Lower lobe of right lung (tissue), 2 donors: ENCODE measurements around the gene VANGL1. TPM values are rescaled to one million over a fixed set of nuclear protein-coding genes. Genes with fewer than 3 reads are reported as not detected.
A peak's percentile ranks its signal among the peaks of the same experiment; 100 is the strongest.

Source experiments
- ATAC-seq, 2 donors: fragments of 200-7000 bp; cut with Tn5 transposase; one replicate each; pipeline ENCODE4 v1.9.1; 2020 to 2022; ENCODE audit warnings: mild to moderate bottlenecking in 2 of 2, moderate library complexity in 2 of 2
- DNase-seq: peaks from one replicate; pipeline ENCODE4 v3.0.0-alpha.2; 2020
- H3K27ac ChIP-seq: fragments of 200-600 bp; one replicate; pipeline ENCODE4 v1.8.0; 2022
- H3K27me3 ChIP-seq: fragments of 200-600 bp; one replicate; pipeline ENCODE4 v1.8.0; 2022; ENCODE audit warnings: low read depth
- H3K36me3 ChIP-seq: fragments of 200-600 bp; one replicate; pipeline ENCODE4 v1.8.0; 2022; ENCODE audit warnings: mild to moderate bottlenecking
- H3K4me1 ChIP-seq: fragments of 200-600 bp; one replicate; pipeline ENCODE4 v1.8.0; 2022
- H3K4me3 ChIP-seq: fragments of 200-600 bp; one replicate; pipeline ENCODE4 v1.8.0; 2022; ENCODE audit warnings: mild to moderate bottlenecking
- H3K9me3 ChIP-seq: fragments of 200-600 bp; one replicate; pipeline ENCODE4 v1.8.0; 2022
- intact Hi-C: fragments of 100-400 bp; cut with DNase I; formaldehyde crosslinking; loops from one replicate; pipeline ENCODE4 v1.11.0; 2022
- total RNA-seq: library from RNA; stranded (reverse); fragmentation: NEBNext Ultra II Directional; extraction: Animal tissue kit (Norgen Biotek cat#: 25700); gene quantifications from one replicate; pipeline ENCODE4 v1.2.1, GENCODE V29; 2021
- TF ChIP-seq, protein P1 (sequence below): fragments of 200-600 bp; IDR thresholded peaks from one replicate; pipeline ENCODE4 v1.8.0; 2022; ENCODE audit warnings: antibody characterized with exemption, mild to moderate bottlenecking
- donor health status: DM: no; HTN: yes; CAD: no; lungs with severe emphysema.

The VANGL1 gene
- total RNA-seq, 1 donor from 2014 or later, result 10.9 TPM

DNA sequence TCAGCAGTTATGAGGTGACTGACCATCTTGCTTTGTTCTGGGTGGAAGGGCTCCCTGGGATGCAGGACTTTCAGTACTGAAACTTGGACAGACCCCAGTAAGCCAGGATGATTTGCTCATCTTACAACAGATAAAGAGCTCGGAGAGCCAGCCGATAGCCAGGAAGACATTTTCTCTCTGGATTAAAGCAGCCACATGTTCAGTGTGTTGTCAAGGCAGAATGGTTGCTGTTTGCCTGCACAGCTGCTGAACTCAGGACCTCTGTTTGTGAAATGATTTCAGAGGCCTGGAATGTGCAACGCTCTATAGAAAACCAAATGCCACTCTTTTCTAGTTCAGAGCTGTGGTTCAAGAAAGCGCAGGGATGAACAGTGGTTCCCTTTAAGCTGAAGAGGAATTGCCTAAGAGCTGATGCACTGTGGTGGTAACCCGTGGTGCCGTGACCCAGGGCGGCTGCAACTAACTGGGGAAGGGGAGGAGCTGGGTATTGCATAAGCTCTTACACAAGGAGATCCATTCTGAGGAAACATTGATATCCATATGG lies 86.0 kb downstream of the VANGL1 start:
- ATAC-seq (peak; percentile 90 to 91), DNase-seq (peak; percentile 75)
- intact Hi-C loops, result no loop called here
- H3K4me3 ChIP-seq, result no peak overlapping the region
- H3K4me1 ChIP-seq, result peaks cover 46% of the 10 kb centered on the region
- no peaks in the 10 kb centered on the region for H3K9me3 ChIP-seq
- H3K27ac ChIP-seq, result peak overlapping the region; percentile 73
- H3K27me3 ChIP-seq, result no peaks in the 10 kb centered on the region
- no peaks in the 10 kb centered on the region for H3K36me3 ChIP-seq
- TF ChIP-seq, protein P1, sequence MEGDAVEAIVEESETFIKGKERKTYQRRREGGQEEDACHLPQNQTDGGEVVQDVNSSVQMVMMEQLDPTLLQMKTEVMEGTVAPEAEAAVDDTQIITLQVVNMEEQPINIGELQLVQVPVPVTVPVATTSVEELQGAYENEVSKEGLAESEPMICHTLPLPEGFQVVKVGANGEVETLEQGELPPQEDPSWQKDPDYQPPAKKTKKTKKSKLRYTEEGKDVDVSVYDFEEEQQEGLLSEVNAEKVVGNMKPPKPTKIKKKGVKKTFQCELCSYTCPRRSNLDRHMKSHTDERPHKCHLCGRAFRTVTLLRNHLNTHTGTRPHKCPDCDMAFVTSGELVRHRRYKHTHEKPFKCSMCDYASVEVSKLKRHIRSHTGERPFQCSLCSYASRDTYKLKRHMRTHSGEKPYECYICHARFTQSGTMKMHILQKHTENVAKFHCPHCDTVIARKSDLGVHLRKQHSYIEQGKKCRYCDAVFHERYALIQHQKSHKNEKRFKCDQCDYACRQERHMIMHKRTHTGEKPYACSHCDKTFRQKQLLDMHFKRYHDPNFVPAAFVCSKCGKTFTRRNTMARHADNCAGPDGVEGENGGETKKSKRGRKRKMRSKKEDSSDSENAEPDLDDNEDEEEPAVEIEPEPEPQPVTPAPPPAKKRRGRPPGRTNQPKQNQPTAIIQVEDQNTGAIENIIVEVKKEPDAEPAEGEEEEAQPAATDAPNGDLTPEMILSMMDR, result no peak

DNA sequence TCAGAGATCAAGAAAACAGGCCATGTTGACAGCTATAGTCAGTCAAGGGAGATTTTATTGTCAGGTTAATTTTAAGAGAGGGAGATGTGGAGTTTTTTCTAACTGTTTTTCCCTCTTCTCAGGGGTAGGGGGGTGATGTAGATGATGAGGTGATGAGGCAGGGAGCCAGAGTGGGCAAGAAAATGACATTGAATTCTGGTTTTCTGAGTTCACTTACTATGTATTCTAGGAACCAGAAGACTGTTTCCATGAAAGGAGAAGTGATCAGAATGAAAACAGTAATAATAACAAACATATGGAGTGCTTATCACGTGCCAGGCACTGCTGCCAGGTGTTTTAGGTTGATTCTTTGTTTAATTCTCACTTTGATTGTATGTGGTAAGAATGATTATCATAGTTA lies 86.6 kb downstream of the VANGL1 start:
- H3K9me3 ChIP-seq, result no peaks in the 10 kb centered on the region
- TF ChIP-seq, protein P1, result no peak
- no peak overlapping the region for H3K4me3 ChIP-seq
- DNase-seq, result no peak
- no peaks in the 10 kb centered on the region for H3K36me3 ChIP-seq
- no peak for ATAC-seq
- H3K27ac ChIP-seq, result peak overlapping the region; percentile 73
- intact Hi-C loops, result no loop called here
- H3K4me1 ChIP-seq, result peaks cover 46% of the 10 kb centered on the region
- H3K27me3 ChIP-seq, result no peaks in the 10 kb centered on the region

DNA sequence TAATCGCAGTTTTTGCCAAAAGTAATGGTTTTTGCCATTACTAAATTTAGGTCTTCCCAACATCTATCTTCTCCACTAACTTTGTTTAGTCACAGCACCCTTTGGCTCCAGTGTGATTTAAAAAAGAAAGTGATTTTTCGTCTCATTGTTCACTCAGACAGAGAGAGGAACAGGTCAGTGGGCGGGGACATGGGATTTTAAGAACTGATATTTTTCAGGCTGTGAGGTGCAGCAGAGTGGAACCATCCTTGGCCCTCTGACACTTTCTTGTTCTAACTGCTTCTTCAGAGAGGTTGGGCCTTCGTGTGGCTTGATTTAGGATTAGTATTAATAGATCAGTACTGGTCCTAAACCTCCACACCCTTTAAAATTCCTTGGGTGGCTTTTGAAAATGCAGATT lies 88.0 kb downstream of the VANGL1 start:
- no peak for DNase-seq
- no peak for ATAC-seq
- Histone ChIP-seq H3K4me1 (peaks cover 42% of the 10 kb centered on the region), H3K4me3 (no peak overlapping the region), H3K36me3 (no peaks in the 10 kb centered on the region), H3K9me3 (no peaks in the 10 kb centered on the region), H3K27ac (no peak overlapping the region), H3K27me3 (no peaks in the 10 kb centered on the region)
- intact Hi-C loops, result no loop called here
- TF ChIP-seq, protein P1, result no peak

DNA sequence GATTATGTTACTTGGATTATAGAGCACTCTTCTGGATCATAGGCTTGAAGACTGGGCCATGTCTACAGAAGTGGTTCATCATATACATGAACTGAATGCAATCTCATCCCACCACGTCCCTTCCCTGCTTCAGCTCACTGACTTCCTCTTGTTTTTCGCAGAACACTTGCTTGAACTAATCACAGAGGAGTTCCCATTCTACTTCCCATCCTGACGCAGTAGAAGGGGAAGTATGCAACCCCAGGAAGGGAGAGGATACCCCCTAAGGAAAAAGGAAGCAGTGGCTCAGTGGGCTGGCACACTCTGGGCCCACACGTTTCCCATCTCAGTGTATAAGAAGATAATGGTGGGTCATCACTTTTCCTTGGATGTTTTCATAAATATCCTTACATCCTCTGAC lies 90.5 kb downstream of the VANGL1 start:
- Histone ChIP-seq H3K9me3 (no peaks in the 10 kb centered on the region), H3K27me3 (no peaks in the 10 kb centered on the region), H3K4me3 (no peak overlapping the region), H3K27ac (no peak overlapping the region), H3K36me3 (no peaks in the 10 kb centered on the region), H3K4me1 (peaks cover 19% of the 10 kb centered on the region)
- ATAC-seq (peak; percentile 22 to 39), DNase-seq (no peak)
- intact Hi-C loops, result no loop called here
- TF ChIP-seq, protein P1, result no peak

DNA sequence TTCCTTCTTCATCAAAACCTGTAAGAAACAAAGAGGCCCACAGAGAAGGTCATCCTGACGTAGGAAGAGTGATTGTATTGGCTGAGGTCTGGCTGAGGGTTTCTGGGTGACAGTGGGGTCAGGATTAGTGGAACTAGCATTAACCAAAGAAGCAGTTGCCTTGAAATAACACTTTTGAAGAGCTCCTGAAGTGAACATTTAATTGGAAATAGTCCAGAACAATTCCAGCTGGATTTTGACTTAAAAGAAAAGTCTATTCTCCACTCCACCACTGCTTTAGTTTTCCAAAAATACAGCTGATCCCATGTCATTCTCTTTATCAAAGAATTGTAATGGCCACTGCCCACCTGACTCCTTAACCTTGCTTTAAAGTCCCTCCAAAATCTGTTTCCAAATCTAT lies 99.0 kb downstream of the VANGL1 start:
- intact Hi-C loops, result no loop called here
- Histone ChIP-seq H3K27ac (no peak overlapping the region), H3K4me1 (no peaks in the 10 kb centered on the region), H3K9me3 (no peaks in the 10 kb centered on the region), H3K36me3 (no peaks in the 10 kb centered on the region), H3K27me3 (no peaks in the 10 kb centered on the region), H3K4me3 (no peak overlapping the region)
- TF ChIP-seq, protein P1, result no peak
- DNase-seq (no peak), ATAC-seq (no peak)
